Endothelial cell of umbilical vein (primary cell): Measurements from ENCODE around the gene SPATA6L. TPM values are rescaled to one million over a fixed set of nuclear protein-coding genes. Genes with fewer than 3 reads are reported as not detected.

ENCODE experiments used
- BruUV-seq: library from RNA; stranded (reverse); fragments of 400-500 nt; replicated peaks from 2 replicates; lab custom pipeline; 2021; lab: Mats Ljungman, UMichigan
- CTCF ChIA-PET: fragments of 300-600, 350-600 bp; sonication (Branson Sonifier 250); formaldehyde crosslinking; loops from one replicate; lab custom pipeline; 2021; ENCODE audit warnings: antibody characterized with exemption, inconsistent platforms; lab: Charles Lee
- POLR2A ChIA-PET: fragments of 300-600, 350-600 bp; sonication (Branson Sonifier 250); formaldehyde crosslinking; loops from one replicate; lab custom pipeline; 2021; ENCODE audit warnings: antibody characterized with exemption, inconsistent platforms; lab: Charles Lee
- DNase-seq: peaks from one replicate; pipeline ENCODE4 v3.0.0-alpha.2; 2011; ENCODE audit warnings: low read depth, low spot score
- FAIRE-seq: peaks from 2 replicates; lab custom pipeline; 2011; peaks lifted over from hg19 to GRCh38; lab: Jason Lieb, UNC
- H2AFZ ChIP-seq: 2 replicates; pipeline ENCODE4 v1.6.0; 2012; ENCODE audit warnings: low read depth, low read length, control low read depth, inconsistent platforms
- H3K27ac ChIP-seq: 2 replicates; pipeline ENCODE4 v1.5.1; 2011; ENCODE audit warnings: low read depth, mild to moderate bottlenecking, control low read depth, low read length, moderate library complexity; ENCODE audit not compliant: insufficient read depth
- H3K27me3 ChIP-seq, 2 experiments: 2 replicates each; pipeline versions ENCODE4 v1.6.0 to v1.6.1; 2011; ENCODE audit warnings: low read length in 2 of 2, mixed read lengths in 1 of 2; ENCODE audit not compliant: control insufficient read depth in 2 of 2, insufficient read depth in 2 of 2
- H3K36me3 ChIP-seq, 2 experiments: 2 replicates in 1 of 2; 3 replicates in 1 of 2; pipeline ENCODE4 v1.5.1; 2011; ENCODE audit warnings: low read length in 2 of 2, mild to moderate bottlenecking in 1 of 2, moderate library complexity in 1 of 2; ENCODE audit not compliant: control insufficient read depth in 2 of 2, insufficient read depth in 2 of 2; ENCODE audit errors: extremely low read depth in 1 of 2
- H3K4me1 ChIP-seq: 3 replicates; pipeline ENCODE4 v1.5.1; 2011; ENCODE audit warnings: mild to moderate bottlenecking, low read length; ENCODE audit not compliant: control insufficient read depth, insufficient read depth; ENCODE audit errors: extremely low read depth
- H3K4me2 ChIP-seq: 2 replicates; pipeline ENCODE4 v1.6.1; 2011; ENCODE audit warnings: low read length, control low read depth, mixed read lengths; ENCODE audit not compliant: insufficient read depth
- H3K4me3 ChIP-seq, 3 experiments: fragments of 200-600 bp in 1 of 3; sonication (generic), shearing (Covaris generic) in 1 of 3; replicated peaks in 1 of 3; 2 replicates each; pipeline ENCODE4 v1.5.1; 2011 to 2016; ENCODE audit warnings: control low read depth in 3 of 3, low read length in 3 of 3, mild to moderate bottlenecking in 2 of 3, inconsistent platforms in 1 of 3, low read depth in 1 of 3, moderate library complexity in 1 of 3; ENCODE audit not compliant: insufficient read depth in 1 of 3
- H3K79me2 ChIP-seq: 2 replicates; pipeline ENCODE4 v1.6.0; 2012; ENCODE audit warnings: low read length, inconsistent platforms; ENCODE audit not compliant: control insufficient read depth, insufficient read depth
- H3K9ac ChIP-seq: replicated peaks from 2 replicates; pipeline ENCODE3; 2011; ENCODE audit warnings: low read length, control low read depth; ENCODE audit not compliant: insufficient read depth; ENCODE audit errors: extremely low read depth
- H3K9me1 ChIP-seq: replicated peaks from 3 replicates; pipeline ENCODE4 v1.6.0; 2011; ENCODE audit warnings: mild to moderate bottlenecking, low read length; ENCODE audit not compliant: control insufficient read depth, insufficient read depth; ENCODE audit errors: extremely low read depth
- H3K9me3 ChIP-seq: replicated peaks from 2 replicates; pipeline ENCODE4 v1.5.1; 2012; ENCODE audit warnings: low read length, inconsistent platforms; ENCODE audit not compliant: control insufficient read depth, insufficient read depth
- H4K20me1 ChIP-seq: replicated peaks from 2 replicates; pipeline ENCODE3; 2011; ENCODE audit warnings: mild to moderate bottlenecking, low read length; ENCODE audit not compliant: control insufficient read depth, insufficient read depth; ENCODE audit errors: extremely low read depth
- CTCF ChIP-seq, 2 donors: IDR thresholded peaks; 1 replicate in 1 of 2; 2 replicates in 1 of 2; pipeline ENCODE4 v1.5.1; 2011; ENCODE audit warnings: low read length in 2 of 2, mild to moderate bottlenecking in 2 of 2, moderate library complexity in 2 of 2, control low read depth in 1 of 2, inconsistent platforms in 1 of 2, low read depth in 1 of 2; ENCODE audit not compliant: insufficient read depth in 1 of 2; ENCODE audit errors: extremely low read depth in 1 of 2
- EZH2 ChIP-seq: IDR thresholded peaks from 2 replicates; pipeline ENCODE4 v1.6.1; 2012; ENCODE audit warnings: borderline replicate concordance, low read depth, mild to moderate bottlenecking, moderate library complexity, low read length, inconsistent platforms; ENCODE audit not compliant: severe bottlenecking
- FOS ChIP-seq: IDR thresholded peaks from 2 replicates; pipeline ENCODE4 v1.6.1; 2011; ENCODE audit warnings: mild to moderate bottlenecking, low read length, moderate library complexity, borderline replicate concordance; ENCODE audit not compliant: insufficient read depth
- GATA2 ChIP-seq: IDR thresholded peaks from 2 replicates; pipeline ENCODE4 v1.7.0; 2011; ENCODE audit warnings: low read depth, mild to moderate bottlenecking, moderate library complexity, mixed read lengths, low read length; ENCODE audit not compliant: insufficient read length, insufficient read depth
- JUN ChIP-seq: IDR thresholded peaks from 2 replicates; pipeline ENCODE4 v1.6.1; 2011; ENCODE audit warnings: borderline replicate concordance, low read depth; ENCODE audit not compliant: insufficient read length, insufficient read depth
- MAX ChIP-seq: IDR thresholded peaks from 2 replicates; pipeline ENCODE4 v1.6.1; 2011; ENCODE audit not compliant: insufficient read depth, insufficient read length
- MYC ChIP-seq: IDR thresholded peaks from one replicate; pipeline ENCODE4 v1.6.1; 2011; ENCODE audit warnings: mild to moderate bottlenecking, low read depth, low read length
- POLR2A ChIP-seq: IDR thresholded peaks from 2 replicates; pipeline ENCODE4 v1.6.1; 2012; ENCODE audit warnings: low read depth, mild to moderate bottlenecking, control low read depth, low read length
- POLR2AphosphoS5 ChIP-seq: IDR thresholded peaks from 2 replicates; pipeline ENCODE4 v1.6.1; 2012; ENCODE audit warnings: low read depth, mild to moderate bottlenecking, control low read depth, low read length, moderate library complexity; ENCODE audit not compliant: insufficient read depth
- dilution Hi-C: fragments of 300-500 bp; cut with MboI; formaldehyde crosslinking; loops from one replicate; pipeline ENCODE4 v1.15.0; 2019; ENCODE audit warnings: low sequenced_read_pairs; ENCODE audit not compliant: extremely low pct_ligation_motif_present
- intact Hi-C: fragments of 100-400 bp; cut with micrococcal nuclease; formaldehyde crosslinking; loops from one replicate; pipeline ENCODE4 v1.10.0; 2022
- polyA plus RNA-seq, 4 experiments: library from polyadenylated mRNA; depleted of rRNA in 3 of 4; stranded (reverse) in 3 of 4; unstranded in 1 of 4; fragments of >200 nt; gene quantifications; 2 replicates each; pipeline versions ENCODE4 v1.2.1 to v1.2.3, GENCODE V29; 2011 to 2012; ENCODE audit warnings: missing spikeins in 1 of 4
- total RNA-seq: library from RNA; stranded (reverse); gene quantifications from 2 replicates; pipeline ENCODE4 v1.2.3, GENCODE V29; 2021

The SPATA6L gene
- total and polyA plus RNA-seq, 2 donors (not counting 3 experiments of a cell fraction or from before 2014, with no cell fraction given) = 0.40 to 1.5 TPM

- Histone ChIP-seq H3K4me3 (no peak overlapping the region), H3K27me3 (no peaks in the 10 kb centered on the region), H3K9me3 (no peaks in the 10 kb centered on the region), H3K4me2 (no peak overlapping the region), H3K36me3 (no peaks in the 10 kb centered on the region), H3K27ac (no peak overlapping the region), H3K9ac (no peak overlapping the region), H3K9me1 (no peaks in the 10 kb centered on the region), H4K20me1 (no peaks in the 10 kb centered on the region), H2AFZ (no peak overlapping the region), H3K79me2 (no peaks in the 10 kb centered on the region), H3K4me1 (peaks cover 6% of the 10 kb centered on the region)
- ChIA-PET CTCF (interaction anchor here (1.4 to 2.4 kb wide), 2 partner anchors 17 to 19 kb away, joined by 4 to 9 read pairs; no protein-coding TSS in a partner anchor), POLR2A (no interaction called here)
- dilution Hi-C loops = no loop called here
- peak; percentile 26 for DNase-seq
- TF ChIP-seq POLR2A (no peak), JUN (peak; percentile 38)
- intact Hi-C loops = no loop called here
- BruUV-seq = no TSS peak
- FAIRE-seq = no peak
Measured at GRCh38 chr9:4620881-4621555, 45.3 kb downstream of the SPATA6L start.

DNA sequence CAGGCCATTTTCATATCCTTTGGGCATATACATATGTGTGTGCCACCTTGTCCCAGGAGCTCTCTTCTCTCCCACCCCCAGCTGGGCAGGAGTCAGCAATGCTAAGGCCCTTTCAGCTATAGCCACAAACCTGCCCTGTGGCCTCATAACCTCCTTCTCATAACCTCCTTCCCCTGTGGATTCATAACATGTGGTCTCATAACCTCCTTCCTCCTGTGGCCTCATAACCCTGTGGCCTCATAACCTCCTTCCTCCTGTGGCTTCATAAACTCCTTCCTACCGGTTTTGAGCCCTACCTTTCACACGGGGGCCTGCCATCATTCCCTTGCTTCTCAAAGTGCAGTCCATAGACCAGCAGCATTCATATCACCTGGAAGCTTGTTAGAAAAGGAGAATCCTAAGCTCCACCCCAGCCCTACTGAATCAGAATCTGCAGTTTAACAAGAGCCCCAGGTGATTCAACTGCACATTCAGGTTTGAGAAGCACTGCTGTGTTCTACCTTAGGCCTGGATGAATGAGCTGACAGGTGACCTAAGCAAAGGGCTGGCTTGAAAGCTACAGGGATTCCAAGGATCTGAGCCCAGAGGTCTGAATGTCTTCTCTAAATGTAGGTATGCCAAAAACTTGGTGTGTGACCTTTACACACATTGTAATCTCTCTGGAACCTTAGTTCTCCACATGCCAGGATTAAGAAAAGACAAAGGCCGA is 46.1 kb downstream of the SPATA6L start:
- intact Hi-C loops = no loop called here
- Histone ChIP-seq H3K27ac (no peak overlapping the region), H3K4me2 (no peak overlapping the region), H2AFZ (no peak overlapping the region), H3K27me3 (peaks cover 0 to 1% of the 10 kb centered on the region in 2 experiments), H4K20me1 (no peaks in the 10 kb centered on the region), H3K9me1 (no peaks in the 10 kb centered on the region), H3K36me3 (no peaks in the 10 kb centered on the region), H3K4me1 (peaks cover 6% of the 10 kb centered on the region), H3K4me3 (no peak overlapping the region), H3K9ac (no peak overlapping the region), H3K9me3 (no peaks in the 10 kb centered on the region), H3K79me2 (no peaks in the 10 kb centered on the region)
- TF ChIP-seq FOS (no peak), POLR2A (no peak), MAX (no peak), GATA2 (no peak), MYC (no peak), POLR2AphosphoS5 (no peak), EZH2 (no peak), CTCF (IDR thresholded peaks at IDR 0.05; ENCODE audit: extremely low read depth in 1 of 2, insufficient read depth in 1 of 2, low read depth in 1 of 2, low read length in 2 of 2) (no peak), JUN (no peak)
- POLR2A ChIA-PET = no interaction called here
- DNase-seq (no peak), FAIRE-seq (no peak)
- dilution Hi-C loops = no loop called here
- no TSS peak for BruUV-seq
- CTCF ChIA-PET = interaction anchor here (1.4 to 2.4 kb wide), 2 partner anchors 16 to 20 kb away, joined by 4 to 9 read pairs; no protein-coding TSS in a partner anchor
